Placental epithelial cell (primary cell): ENCODE measurements around the gene LSM8. TPM values are rescaled to one million over a fixed set of nuclear protein-coding genes. Genes with fewer than 3 reads are reported as not detected.

Experiments
- total RNA-seq: library from RNA; depleted of rRNA; stranded (reverse); fragments of >200 nt; gene quantifications from 2 replicates; pipeline ENCODE4 v1.2.3, GENCODE V29; 2012

The LSM8 gene
- 20.3 and 23.9 TPM in 2 replicates for total RNA-seq

GRCh38 chr7:118183786-118184564, at the start of gene LSM8:
TSS of gene LSM8 (plus strand) at chr7:118184164. CDS start at chr7:118184224, 60 bp downstream.

GRCh38 chr7:118224521-118224920, 40.6 kb downstream of the LSM8 start, which contains the start of gene ANKRD7:
TSS of gene ANKRD7 (plus strand) at chr7:118224704. CDS start at chr7:118224831, 127 bp downstream.

Other genes starting within 250 kb of the LSM8 start
- gene ANKRD7, start 40.5 kb downstream of the LSM8 start, total RNA-seq, result 0.79 and 1.2 TPM in 2 replicates